ENCODE data around the gene VSTM2B.

VSTM2B gene

GRCh38 chr19:29535214-29535831 is 9.5 kb downstream of the VSTM2B start:
- TF ChIP-seq CTCF (conservative IDR thresholded peaks at IDR 0.05) = no peak
- no peak for TF ChIP-seq ZFX (IDR thresholded peaks at IDR 0.05)
- no peak overlapping the region for H3K27ac ChIP-seq

GRCh38 chr19:29535984-29536508 is 10.3 kb downstream of the VSTM2B start:
- H3K27ac ChIP-seq = no peak overlapping the region
- no peak for TF ChIP-seq ZFX (IDR thresholded peaks at IDR 0.05)
- no peak for TF ChIP-seq CTCF (conservative IDR thresholded peaks at IDR 0.05)

GRCh38 chr19:29537181-29537580 is 11.4 kb downstream of the VSTM2B start:
- TF ChIP-seq CTCF (conservative IDR thresholded peaks at IDR 0.05) (no peak), ZFX (IDR thresholded peaks at IDR 0.05) (no peak)
- no peak overlapping the region for H3K27ac ChIP-seq

GRCh38 chr19:29537601-29538000 is 11.8 kb downstream of the VSTM2B start:
- H3K27ac ChIP-seq = no peak overlapping the region
- TF ChIP-seq ZFX (IDR thresholded peaks at IDR 0.05) (no peak), CTCF (conservative IDR thresholded peaks at IDR 0.05) (no peak)

- TF ChIP-seq ZFX (IDR thresholded peaks at IDR 0.05) (no peak), CTCF (conservative IDR thresholded peaks at IDR 0.05) (no peak)
- H3K27ac ChIP-seq = no peak overlapping the region
These were observed 12.4 kb downstream of the VSTM2B start for GRCh38 chr19:29538146-29538545.

GRCh38 chr19:29538651-29539050 is 12.9 kb downstream of the VSTM2B start:
- TF ChIP-seq ZFX (IDR thresholded peaks at IDR 0.05) (no peak), CTCF (conservative IDR thresholded peaks at IDR 0.05) (no peak)
- no peak overlapping the region for H3K27ac ChIP-seq

- no peak for TF ChIP-seq CTCF (conservative IDR thresholded peaks at IDR 0.05)
- no peak for TF ChIP-seq ZFX (IDR thresholded peaks at IDR 0.05)
- no peak overlapping the region for H3K27ac ChIP-seq
These were observed 13.3 kb downstream of the VSTM2B start for GRCh38 chr19:29539131-29539530.

Data from C4-2B (cell line).